Stimulated activated CD8-positive, alpha-beta memory T cell treated with anti-CD3 and anti-CD28 coated beads, Interleukin-12 subunit alpha, Interleukin-12 subunit beta, amount 100 ng/mL, for 1 hour (primary cell): Measurements from ENCODE around the gene SKAP1.
A peak's percentile ranks its signal among the peaks of the same experiment; 100 is the strongest.
"Not testable (repeated sequence)": the region's sequence is repeated elsewhere in the genome, so short reads cannot be mapped to it uniquely, and the experiment has no call there.

Source experiments
- DNase-seq: peaks from one replicate; pipeline ENCODE4 v3.0.0-alpha.2; 2020; ENCODE audit warnings: low read depth

SKAP1 gene

GRCh38 chr17:48429638-48430586 is at the start of gene SKAP1:
SKAP1 (minus strand) TSS chr17:48430214.
- DNase-seq, result peak; percentile 51

- no peak for DNase-seq
These were observed 49.0 kb upstream of the SKAP1 start for GRCh38 chr17:48479014-48479402.

GRCh38 chr17:48478224-48479013 is 48.4 kb upstream of the SKAP1 start:
- DNase-seq, result no peak

- no peak for DNase-seq
These were observed 47.2 kb upstream of the SKAP1 start for GRCh38 chr17:48477221-48477620.

GRCh38 chr17:48472411-48473281 is 42.6 kb upstream of the SKAP1 start:
- no peak for DNase-seq

- no peak for DNase-seq
These were observed 41.9 kb upstream of the SKAP1 start for GRCh38 chr17:48471817-48472410.

GRCh38 chr17:48470388-48471034 is 40.5 kb upstream of the SKAP1 start:
- DNase-seq, result no peak

GRCh38 chr17:48469227-48469626 is 39.2 kb upstream of the SKAP1 start:
- no peak for DNase-seq

- no peak for DNase-seq
These were observed 38.3 kb upstream of the SKAP1 start for GRCh38 chr17:48468299-48468698.

- DNase-seq, result no peak
These were observed 35.9 kb upstream of the SKAP1 start for GRCh38 chr17:48465884-48466283.

GRCh38 chr17:48463526-48463925 is 33.5 kb upstream of the SKAP1 start:
- no peak for DNase-seq

- DNase-seq, result no peak
These were observed 32.9 kb upstream of the SKAP1 start for GRCh38 chr17:48462946-48463345.

- no peak for DNase-seq
These were observed 30.0 kb upstream of the SKAP1 start for GRCh38 chr17:48460052-48460451.

GRCh38 chr17:48459070-48459844 is 29.2 kb upstream of the SKAP1 start:
- DNase-seq, result no peak

- peak; percentile 66 for DNase-seq
These were observed 27.2 kb upstream of the SKAP1 start for GRCh38 chr17:48457080-48457836.

GRCh38 chr17:48456589-48456988 is 26.6 kb upstream of the SKAP1 start:
- no peak for DNase-seq

GRCh38 chr17:48455791-48456190 is 25.8 kb upstream of the SKAP1 start:
- DNase-seq, result no peak

- no peak for DNase-seq
These were observed 23.4 kb upstream of the SKAP1 start for GRCh38 chr17:48453447-48453846.

- no peak for DNase-seq
These were observed 21.5 kb upstream of the SKAP1 start for GRCh38 chr17:48451489-48451888.

GRCh38 chr17:48449335-48449734 is 19.3 kb upstream of the SKAP1 start:
- not testable (repeated sequence) for DNase-seq
